Activated CD8-positive, alpha-beta memory T cell treated with anti-CD3 and anti-CD28 coated beads, Interleukin-2, amount 10 ng/mL, durations not matched to agents 7 days and 5 days (primary cell): ENCODE measurements around the gene RCAN2. TPM values are rescaled to one million over a fixed set of nuclear protein-coding genes. Genes with fewer than 3 reads are reported as not detected.

ENCODE experiments used
- ATAC-seq: fragments of 150-1000 bp; cut with Tn5 transposase; one replicate; pipeline ENCODE4 v1.10.0; 2021; ENCODE audit warnings: moderate library complexity
- CTCF ChIA-PET: fragments of 350-600 bp; sonication (Branson Sonifier 250); formaldehyde crosslinking; loops from one replicate; lab custom pipeline; 2021; ENCODE audit warnings: antibody characterized with exemption; lab: Charles Lee
- DNase-seq: peaks from one replicate; pipeline ENCODE4 v3.0.0-alpha.2; 2020
- H3K27ac Mint-ChIP-seq: one replicate; pipeline ENCODE4 v1.8.0; 2021; ENCODE audit warnings: mild to moderate bottlenecking, mixed read lengths
- H3K27me3 Mint-ChIP-seq: one replicate; pipeline ENCODE4 v1.8.0; 2021; ENCODE audit warnings: mixed read lengths
- H3K36me3 Mint-ChIP-seq: one replicate; pipeline ENCODE4 v1.8.0; 2021; ENCODE audit warnings: mild to moderate bottlenecking, mixed read lengths
- H3K4me1 Mint-ChIP-seq: one replicate; pipeline ENCODE4 v1.8.0; 2021; ENCODE audit warnings: mixed read lengths
- H3K4me3 Mint-ChIP-seq: one replicate; pipeline ENCODE4 v1.8.0; 2021; ENCODE audit warnings: mild to moderate bottlenecking, moderate library complexity, mixed read lengths
- H3K9me3 Mint-ChIP-seq: one replicate; pipeline ENCODE4 v1.8.0; 2022; ENCODE audit warnings: low read depth, mixed read lengths
- total RNA-seq, 2 experiments: library from RNA; stranded (reverse); gene quantifications; one replicate each; pipeline ENCODE4 v1.2.3, GENCODE V29; 2021

The RCAN2 gene
- total RNA-seq, 2 experiments from 2014 or later = 0.91 to 3.4 TPM

DNA sequence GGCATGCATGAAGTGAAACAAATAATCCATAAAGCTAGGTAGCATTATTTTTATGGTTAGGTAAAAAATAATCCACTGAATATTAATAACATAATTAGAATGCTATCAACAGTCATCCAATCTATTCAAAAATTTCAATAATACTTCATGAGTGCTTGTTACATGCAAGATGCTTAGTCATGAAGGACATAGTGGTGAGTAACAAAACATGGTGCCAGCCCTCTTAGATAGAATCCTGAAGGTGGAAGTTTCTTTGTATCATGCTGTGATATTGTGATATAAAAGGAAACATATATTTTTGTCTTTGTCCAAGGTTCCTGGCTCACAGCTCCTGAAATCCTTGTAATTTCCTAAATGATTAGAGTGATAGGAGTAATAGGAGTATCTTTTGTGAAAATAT is 14.9 kb downstream of the RCAN2 start:
- no peak overlapping the region for H3K27ac Mint-ChIP-seq
- CTCF ChIA-PET = interaction anchor here (1.1 to 1.2 kb wide), 2 partner anchors 12 to 17 kb away, joined by 3 read pairs; no protein-coding TSS in a partner anchor
- ATAC-seq = no peak
- no peaks in the 10 kb centered on the region for H3K36me3 Mint-ChIP-seq
- DNase-seq = no peak
- no peaks in the 10 kb centered on the region for H3K9me3 Mint-ChIP-seq
- no peak overlapping the region for H3K4me3 Mint-ChIP-seq
- H3K27me3 Mint-ChIP-seq = peaks cover 29% of the 10 kb centered on the region
- H3K4me1 Mint-ChIP-seq = no peaks in the 10 kb centered on the region

DNA sequence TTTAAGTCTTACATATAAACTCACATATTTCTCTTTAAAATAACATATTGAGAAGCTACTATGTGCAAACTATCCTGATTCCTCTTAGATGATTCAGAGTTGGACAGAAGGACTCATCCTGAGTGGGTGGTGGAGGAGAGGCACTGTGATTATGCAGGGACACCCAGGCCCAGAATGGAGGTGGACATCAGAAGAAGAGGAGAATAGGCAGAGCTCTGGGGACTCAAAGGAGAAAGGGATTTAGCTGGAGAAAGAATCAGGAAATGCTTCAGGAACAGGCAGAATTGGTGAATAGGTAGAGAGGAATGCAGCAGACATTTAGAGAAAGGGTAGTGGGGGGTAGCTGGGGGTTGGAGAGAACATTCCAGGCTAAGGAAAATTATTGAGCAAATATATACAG is 17.4 kb downstream of the RCAN2 start:
- Mint-ChIP-seq H3K36me3 (no peaks in the 10 kb centered on the region), H3K4me3 (no peak overlapping the region), H3K4me1 (no peaks in the 10 kb centered on the region), H3K27me3 (peaks cover 34% of the 10 kb centered on the region), H3K9me3 (no peaks in the 10 kb centered on the region), H3K27ac (no peak overlapping the region)
- CTCF ChIA-PET = interaction anchor here (0.7 kb wide), 1 partner anchor 17 kb away, joined by 3 read pairs; the partner anchor contains the start of gene RCAN2
- DNase-seq = no peak
- ATAC-seq = no peak

DNA sequence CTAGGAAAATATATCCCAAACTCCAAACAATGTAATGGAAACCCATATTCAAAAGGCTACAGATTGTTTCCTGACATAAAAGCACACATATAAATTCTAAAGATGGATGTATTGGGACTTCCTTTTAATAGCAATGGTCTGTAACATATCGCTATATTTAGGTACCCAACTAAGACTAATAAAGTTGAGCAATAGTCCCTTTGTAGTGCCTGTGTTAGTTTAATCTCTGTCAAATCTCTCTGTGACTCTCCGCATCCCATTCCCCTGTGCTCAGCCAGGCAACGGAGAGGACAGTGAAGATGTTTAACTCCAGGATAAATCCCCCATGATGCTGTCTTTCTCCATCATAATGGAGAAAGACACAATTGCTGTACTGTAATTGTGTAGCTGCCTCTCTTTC is 19.0 kb downstream of the RCAN2 start:
- Mint-ChIP-seq H3K27me3 (peaks cover 28% of the 10 kb centered on the region), H3K4me1 (no peaks in the 10 kb centered on the region), H3K36me3 (no peaks in the 10 kb centered on the region), H3K9me3 (no peaks in the 10 kb centered on the region), H3K27ac (no peak overlapping the region), H3K4me3 (no peak overlapping the region)
- DNase-seq (no peak), ATAC-seq (no peak)
- CTCF ChIA-PET = no interaction called here

DNA sequence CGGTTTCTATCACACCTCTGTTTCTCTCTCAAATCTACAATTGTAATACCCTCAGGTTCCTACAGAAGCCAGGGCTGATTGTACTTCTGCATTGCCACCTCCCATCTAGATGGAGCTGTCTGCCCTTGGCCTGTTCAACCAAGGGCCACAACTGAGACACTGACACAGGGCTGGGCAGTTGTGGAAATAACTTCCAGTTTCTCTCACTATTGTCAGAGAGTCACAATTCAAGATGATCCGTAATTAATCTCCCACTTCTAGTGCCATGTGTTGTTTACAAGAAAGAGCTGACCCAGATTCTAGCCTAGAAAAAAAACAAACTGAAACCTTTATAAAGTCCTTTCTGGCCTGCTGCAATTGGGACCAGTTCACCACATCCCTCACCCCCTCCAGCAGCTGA is 22.2 kb downstream of the RCAN2 start:
- H3K4me1 Mint-ChIP-seq = no peaks in the 10 kb centered on the region
- no peaks in the 10 kb centered on the region for H3K9me3 Mint-ChIP-seq
- CTCF ChIA-PET = no interaction called here
- DNase-seq = no peak
- no peak overlapping the region for H3K27ac Mint-ChIP-seq
- peaks cover 27% of the 10 kb centered on the region for H3K27me3 Mint-ChIP-seq
- H3K36me3 Mint-ChIP-seq = no peaks in the 10 kb centered on the region
- no peak for ATAC-seq
- no peak overlapping the region for H3K4me3 Mint-ChIP-seq

DNA sequence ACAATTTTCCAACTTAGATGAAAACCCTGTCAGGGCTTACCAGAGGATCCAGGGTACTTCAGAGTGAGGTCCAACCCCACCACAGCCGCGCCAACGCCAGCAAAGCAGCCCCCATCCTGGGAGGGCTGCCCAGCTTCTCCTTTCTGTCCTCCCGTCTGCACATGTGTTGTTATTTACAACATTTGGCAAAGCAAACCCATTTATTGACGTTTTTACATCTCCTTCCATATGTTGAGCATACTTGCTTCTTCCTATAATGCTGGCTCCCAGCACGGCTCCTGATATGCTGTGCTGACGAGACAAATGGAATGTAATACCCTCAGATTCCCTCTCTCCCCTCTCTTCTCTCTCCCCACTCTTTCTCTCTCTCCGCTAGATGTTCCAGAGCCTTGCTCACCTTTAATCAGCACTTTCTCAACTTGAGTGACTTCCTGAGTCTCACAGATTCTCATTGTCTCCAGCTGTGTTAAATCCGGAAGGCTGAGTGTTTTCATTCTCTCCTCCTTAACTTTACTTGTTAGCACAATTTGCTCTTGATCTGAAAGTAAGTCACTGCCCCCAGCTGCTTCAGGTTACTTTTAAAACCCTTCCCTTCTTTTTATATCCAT is 22.7 kb downstream of the RCAN2 start:
- Mint-ChIP-seq H3K36me3 (no peaks in the 10 kb centered on the region), H3K27me3 (peaks cover 29% of the 10 kb centered on the region), H3K4me1 (no peaks in the 10 kb centered on the region), H3K27ac (no peak overlapping the region), H3K4me3 (no peak overlapping the region), H3K9me3 (no peaks in the 10 kb centered on the region)
- CTCF ChIA-PET = no interaction called here
- ATAC-seq = no peak
- no peak for DNase-seq

DNA sequence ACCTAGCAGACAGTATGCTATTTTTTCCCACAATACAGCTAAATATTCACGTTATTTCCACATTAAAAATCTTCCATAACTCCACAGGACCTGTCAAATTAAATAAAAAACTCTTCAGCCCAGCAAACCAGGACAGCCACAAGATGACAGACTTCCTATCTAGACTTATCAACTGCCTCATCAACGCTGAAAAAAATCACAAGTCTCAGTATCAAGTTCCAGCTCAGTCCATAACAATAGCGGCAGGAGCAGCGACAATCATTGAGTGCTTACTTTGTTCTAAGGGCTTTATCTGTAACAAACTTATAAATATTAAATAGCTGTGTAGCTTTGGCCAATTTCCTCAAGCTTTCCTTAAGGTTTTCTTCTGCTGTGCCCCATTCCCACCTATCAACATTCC is 24.7 kb downstream of the RCAN2 start:
- DNase-seq (no peak), ATAC-seq (no peak)
- Mint-ChIP-seq H3K36me3 (no peaks in the 10 kb centered on the region), H3K27ac (no peak overlapping the region), H3K27me3 (peaks cover 33% of the 10 kb centered on the region), H3K4me1 (no peaks in the 10 kb centered on the region), H3K9me3 (no peaks in the 10 kb centered on the region), H3K4me3 (no peak overlapping the region)
- CTCF ChIA-PET = interaction anchor here (1.6 kb wide), 1 partner anchor 11 kb away, joined by 4 read pairs; no protein-coding TSS in a partner anchor

DNA sequence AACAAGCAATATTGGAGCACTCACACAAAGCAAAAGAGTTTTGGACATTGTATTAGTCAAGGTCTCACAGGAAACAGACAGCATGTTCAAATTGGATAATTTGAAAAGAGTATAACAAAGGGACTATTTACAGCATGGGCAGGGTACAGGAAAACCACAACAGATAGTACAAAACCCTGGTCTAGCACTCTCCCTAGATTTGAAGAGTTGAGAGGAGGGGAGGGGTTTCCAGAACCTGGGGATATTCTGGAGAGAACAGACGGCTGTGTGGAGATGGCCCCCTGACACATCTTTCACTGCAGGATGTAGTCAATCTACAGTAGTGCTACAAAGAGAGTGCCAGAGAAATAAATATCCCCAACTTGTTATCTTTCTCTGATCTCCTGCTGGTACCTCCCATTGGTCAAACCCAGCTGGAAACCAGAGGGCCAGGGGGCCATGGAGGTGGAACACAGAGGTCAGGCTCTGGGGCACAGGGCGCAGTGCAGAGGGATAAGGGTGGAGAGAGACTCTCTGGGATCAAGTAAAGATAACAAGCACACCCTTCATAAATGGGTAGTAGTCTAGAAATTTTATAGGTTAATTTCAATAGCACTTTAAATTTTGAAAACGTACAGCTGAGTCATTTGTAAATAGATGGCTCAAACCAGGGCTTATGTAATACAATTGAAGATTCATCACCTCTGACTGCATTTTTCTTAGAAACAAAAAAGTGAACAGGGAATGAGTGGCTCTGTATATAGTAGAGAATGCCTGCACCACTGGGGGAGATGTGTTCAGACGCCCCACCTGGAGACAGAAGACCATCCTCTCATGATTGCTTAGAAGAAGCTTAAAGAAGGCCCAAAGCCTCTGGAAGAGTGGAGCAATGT is 25.7 kb downstream of the RCAN2 start:
- CTCF ChIA-PET = interaction anchor here (1.6 kb wide), 1 partner anchor 12 kb away, joined by 4 read pairs; no protein-coding TSS in a partner anchor
- Mint-ChIP-seq H3K36me3 (no peaks in the 10 kb centered on the region), H3K4me3 (no peak overlapping the region), H3K27me3 (peaks cover 33% of the 10 kb centered on the region), H3K4me1 (no peaks in the 10 kb centered on the region), H3K9me3 (no peaks in the 10 kb centered on the region), H3K27ac (no peak overlapping the region)
- ATAC-seq = no peak
- DNase-seq = no peak

DNA sequence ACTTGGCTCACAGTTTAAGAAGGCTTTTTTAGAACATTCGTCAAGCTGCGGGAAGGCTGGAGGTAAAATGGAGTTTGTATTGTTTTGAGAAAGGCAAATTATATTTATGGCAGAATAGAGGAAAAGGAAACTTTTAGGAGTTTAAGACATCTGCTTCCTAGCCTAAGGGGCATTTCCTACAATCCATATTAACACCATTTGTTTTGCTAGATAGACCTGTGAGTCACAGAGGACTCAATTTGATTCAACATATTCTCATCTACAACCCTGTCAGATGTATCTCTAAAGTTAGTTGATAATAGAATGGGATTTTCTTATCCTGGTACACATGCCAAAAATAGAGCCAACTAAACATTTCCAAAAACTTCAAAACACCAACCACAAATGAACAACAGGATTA is 35.0 kb downstream of the RCAN2 start:
- CTCF ChIA-PET = no interaction called here
- no peaks in the 10 kb centered on the region for H3K4me1 Mint-ChIP-seq
- H3K9me3 Mint-ChIP-seq = no peaks in the 10 kb centered on the region
- no peak overlapping the region for H3K4me3 Mint-ChIP-seq
- ATAC-seq = no peak
- peaks cover 43% of the 10 kb centered on the region for H3K27me3 Mint-ChIP-seq
- no peak for DNase-seq
- no peak overlapping the region for H3K27ac Mint-ChIP-seq
- H3K36me3 Mint-ChIP-seq = no peaks in the 10 kb centered on the region

DNA sequence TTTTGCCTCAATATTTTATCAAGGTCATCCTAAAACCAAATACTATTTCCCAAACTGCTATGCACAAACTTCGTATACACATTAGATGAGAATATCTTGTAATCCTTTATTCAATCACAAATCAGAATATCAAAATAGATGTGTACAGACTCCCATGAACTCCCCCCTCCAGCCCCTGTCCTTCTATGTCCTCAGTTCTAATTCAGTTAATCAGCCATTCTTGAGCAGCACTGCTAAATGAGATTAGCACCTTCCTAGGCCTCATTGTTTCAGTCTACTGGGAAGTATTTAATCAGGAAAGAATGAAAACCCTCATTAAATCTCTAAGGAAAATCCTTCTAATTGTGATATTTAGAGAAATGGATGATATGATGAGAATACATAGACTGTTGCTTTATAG is 36.6 kb downstream of the RCAN2 start:
- Mint-ChIP-seq H3K4me1 (no peaks in the 10 kb centered on the region), H3K36me3 (no peaks in the 10 kb centered on the region), H3K4me3 (no peak overlapping the region), H3K9me3 (no peaks in the 10 kb centered on the region), H3K27me3 (peaks cover 47% of the 10 kb centered on the region), H3K27ac (no peak overlapping the region)
- CTCF ChIA-PET = no interaction called here
- DNase-seq (no peak), ATAC-seq (no peak)

DNA sequence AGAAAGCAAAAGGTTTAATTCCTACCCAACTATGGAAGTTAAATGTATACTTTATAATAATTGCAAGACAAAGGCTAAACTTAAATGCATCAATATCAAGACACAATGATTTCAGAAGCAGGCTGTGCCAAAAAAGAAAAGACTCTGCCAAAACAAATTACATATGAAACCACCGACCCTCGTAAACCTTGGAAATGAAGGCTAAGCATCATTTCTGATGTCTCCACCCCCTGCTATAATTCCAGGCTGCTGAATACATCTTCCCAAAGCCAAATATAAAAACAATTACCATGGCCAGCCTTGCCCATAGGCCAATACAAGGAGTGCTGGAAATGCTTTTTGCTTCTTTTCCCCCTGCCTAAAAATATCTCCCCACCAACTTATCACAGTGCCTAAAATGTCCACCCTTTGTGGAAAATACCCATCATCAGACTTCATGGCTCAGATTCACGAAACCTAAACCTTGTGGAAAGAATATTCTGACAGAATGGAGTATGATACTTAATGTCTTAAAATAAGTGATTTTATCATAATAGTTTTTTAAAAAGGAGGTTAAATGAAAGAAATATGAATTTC is 37.4 kb downstream of the RCAN2 start:
- H3K4me1 Mint-ChIP-seq = no peaks in the 10 kb centered on the region
- DNase-seq (no peak), ATAC-seq (no peak)
- no peaks in the 10 kb centered on the region for H3K9me3 Mint-ChIP-seq
- H3K27ac Mint-ChIP-seq = no peak overlapping the region
- H3K36me3 Mint-ChIP-seq = no peaks in the 10 kb centered on the region
- CTCF ChIA-PET = no interaction called here
- H3K27me3 Mint-ChIP-seq = peaks cover 46% of the 10 kb centered on the region
- no peak overlapping the region for H3K4me3 Mint-ChIP-seq

DNA sequence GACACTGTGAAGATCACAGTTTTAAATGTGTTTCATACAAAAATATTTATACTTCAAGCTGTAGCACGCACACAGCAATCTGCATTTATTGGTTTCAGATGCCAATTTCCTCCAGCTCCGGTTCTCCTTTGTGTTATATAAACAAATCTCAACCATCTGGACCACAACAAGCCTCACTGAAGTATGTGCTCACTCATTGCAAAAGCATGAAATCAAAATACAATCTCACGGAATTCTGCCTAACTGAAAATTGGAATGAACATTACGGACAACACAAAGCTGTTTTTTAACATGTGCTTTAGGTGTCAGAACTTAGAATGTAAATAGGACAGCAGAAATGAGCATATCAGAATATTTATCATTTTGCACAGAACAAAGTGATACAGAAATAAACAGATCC is 38.0 kb downstream of the RCAN2 start:
- no peak overlapping the region for H3K4me3 Mint-ChIP-seq
- no peak overlapping the region for H3K27ac Mint-ChIP-seq
- H3K4me1 Mint-ChIP-seq = no peaks in the 10 kb centered on the region
- ATAC-seq (no peak), DNase-seq (no peak)
- H3K9me3 Mint-ChIP-seq = no peaks in the 10 kb centered on the region
- H3K36me3 Mint-ChIP-seq = no peaks in the 10 kb centered on the region
- CTCF ChIA-PET = no interaction called here
- H3K27me3 Mint-ChIP-seq = peaks cover 52% of the 10 kb centered on the region

DNA sequence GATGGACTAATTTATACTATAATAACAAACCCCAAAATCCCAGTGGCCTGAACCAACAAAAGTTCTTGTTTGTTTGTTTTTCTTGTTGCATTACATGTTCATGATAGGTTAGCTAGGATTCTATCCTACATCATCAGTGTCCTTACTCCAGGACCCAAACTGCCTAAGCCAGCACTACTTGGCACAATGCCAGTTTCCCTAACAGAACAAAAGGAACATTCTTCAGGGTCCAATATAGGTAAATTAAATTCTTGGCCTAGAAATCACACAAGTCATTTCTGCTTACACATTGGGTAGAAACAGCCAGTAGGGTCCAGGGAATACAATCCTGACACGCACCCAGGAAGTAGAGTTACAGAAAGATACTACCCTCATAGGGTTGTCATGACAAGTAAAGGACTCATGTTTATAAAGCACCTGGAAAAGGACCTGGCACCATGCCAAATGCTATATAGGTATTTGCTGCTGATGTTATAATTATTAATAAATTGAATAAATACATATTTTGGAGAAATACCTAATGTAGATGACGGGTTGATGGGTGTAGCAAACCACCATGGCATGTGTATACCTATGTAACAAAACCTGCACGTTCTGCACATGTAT is 38.8 kb downstream of the RCAN2 start:
- CTCF ChIA-PET = no interaction called here
- no peaks in the 10 kb centered on the region for H3K4me1 Mint-ChIP-seq

DNA sequence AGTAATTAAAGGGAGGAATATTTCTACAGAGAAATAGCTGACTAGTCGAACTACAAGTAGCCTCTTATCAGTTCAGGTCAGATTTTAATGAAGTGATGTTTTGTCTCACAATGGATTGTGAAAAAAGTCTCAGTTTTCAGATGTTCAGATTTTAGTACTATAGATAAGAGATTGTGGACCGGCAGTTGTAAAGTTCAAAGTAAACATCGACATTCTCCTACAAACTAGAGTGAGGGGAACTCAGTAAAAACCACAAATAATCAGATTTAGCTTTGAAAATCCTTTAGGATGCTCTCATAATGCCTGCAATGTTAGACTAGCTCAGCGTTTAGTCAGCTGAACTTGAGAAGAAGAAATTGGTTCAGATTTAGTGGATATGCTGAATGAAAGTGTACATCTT is 39.9 kb downstream of the RCAN2 start:
- no peak for DNase-seq

More for the DNA sequence above, 38.8 kb downstream of the RCAN2 start:
- no peak for DNase-seq
- ATAC-seq = no peak
- H3K27ac Mint-ChIP-seq = no peak overlapping the region
- no peaks in the 10 kb centered on the region for H3K36me3 Mint-ChIP-seq
- no peak overlapping the region for H3K4me3 Mint-ChIP-seq
- peaks cover 48% of the 10 kb centered on the region for H3K27me3 Mint-ChIP-seq
- no peaks in the 10 kb centered on the region for H3K9me3 Mint-ChIP-seq

More for the DNA sequence above, 39.9 kb downstream of the RCAN2 start:
- H3K9me3 Mint-ChIP-seq = no peaks in the 10 kb centered on the region
- no peaks in the 10 kb centered on the region for H3K4me1 Mint-ChIP-seq
- H3K36me3 Mint-ChIP-seq = no peaks in the 10 kb centered on the region
- H3K27ac Mint-ChIP-seq = no peak overlapping the region
- CTCF ChIA-PET = no interaction called here
- H3K4me3 Mint-ChIP-seq = no peak overlapping the region
- ATAC-seq = no peak
- H3K27me3 Mint-ChIP-seq = peaks cover 48% of the 10 kb centered on the region
